Germinal center (tissue), 1 donor: ENCODE results near the gene NTSR2.

Experiments
- DNase-seq: peaks from one replicate; pipeline ENCODE4 v3.0.0; 2012; ENCODE audit warnings: mixed read lengths, low spot score

NTSR2 gene

GRCh38 chr2:11628675-11629074 is 41.3 kb downstream of the NTSR2 start:
- DNase-seq, result no peak

GRCh38 chr2:11625671-11626070 is 44.3 kb downstream of the NTSR2 start:
- no peak for DNase-seq

DNA sequence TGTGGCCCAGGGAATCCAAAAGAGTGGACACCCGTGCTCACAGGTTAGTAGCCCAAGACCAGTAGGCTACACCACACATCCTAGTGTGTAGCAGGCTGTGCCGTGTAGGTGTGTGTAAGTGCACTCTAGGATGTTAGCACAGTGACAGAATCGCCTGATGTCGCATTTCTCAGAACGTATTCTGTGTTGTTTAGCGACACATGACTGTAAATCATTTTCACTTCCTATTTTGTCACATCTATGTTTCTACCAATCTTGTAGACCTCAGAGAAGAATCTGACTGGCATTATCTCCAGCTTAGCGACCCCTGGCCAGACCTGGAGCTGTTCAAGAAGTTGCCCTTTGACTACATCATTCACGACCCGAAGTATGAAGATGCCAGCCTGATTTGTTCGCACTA is 45.1 kb downstream of the NTSR2 start:
- no peak for DNase-seq

DNA sequence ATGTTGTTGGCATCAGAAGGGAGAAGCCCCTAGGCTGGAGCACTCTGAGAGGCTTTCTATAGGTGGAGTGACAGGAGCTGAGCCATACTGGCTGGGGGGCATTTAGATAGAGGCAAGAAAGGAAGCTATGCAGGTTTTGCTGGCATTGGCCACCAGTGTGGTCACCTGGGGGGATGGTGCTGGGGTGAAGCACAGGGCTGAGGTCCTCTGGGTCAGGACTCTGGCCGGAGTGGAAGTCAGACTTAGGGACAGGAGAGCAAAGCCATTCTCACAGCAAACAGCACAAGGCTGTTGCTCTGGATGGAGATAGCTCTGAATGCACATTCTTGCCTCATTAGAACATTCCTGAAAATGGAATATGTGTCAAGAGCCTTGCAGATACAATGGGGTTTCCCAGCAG is 47.4 kb downstream of the NTSR2 start:
- DNase-seq, result no peak

GRCh38 chr2:11621410-11621809 is 48.6 kb downstream of the NTSR2 start:
- no peak for DNase-seq

DNA sequence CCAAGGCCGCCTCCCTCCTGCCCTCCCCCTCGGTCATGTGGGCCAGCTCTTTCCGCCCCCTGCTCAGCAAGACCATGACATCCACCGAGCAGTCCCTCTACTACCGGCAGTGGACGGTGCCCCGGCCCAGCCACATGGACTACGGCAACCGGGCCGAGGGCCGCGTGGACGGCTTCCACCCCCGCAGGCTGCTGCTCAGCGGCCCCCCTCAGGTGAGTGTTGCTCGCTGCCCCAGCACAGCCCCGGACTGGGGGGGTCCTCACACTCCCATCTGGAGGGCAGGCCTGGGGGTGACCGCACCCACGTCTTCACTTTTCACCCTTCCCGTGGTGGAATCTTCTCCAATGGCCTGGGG is 51.3 kb downstream of the NTSR2 start:
- DNase-seq, result no peak

GRCh38 chr2:11617984-11618707 is 51.8 kb downstream of the NTSR2 start:
- DNase-seq, result no peak

GRCh38 chr2:11617527-11617926 is 52.5 kb downstream of the NTSR2 start:
- DNase-seq, result no peak

- DNase-seq, result no peak
These were observed 53.1 kb downstream of the NTSR2 start for GRCh38 chr2:11616851-11617415.

DNA sequence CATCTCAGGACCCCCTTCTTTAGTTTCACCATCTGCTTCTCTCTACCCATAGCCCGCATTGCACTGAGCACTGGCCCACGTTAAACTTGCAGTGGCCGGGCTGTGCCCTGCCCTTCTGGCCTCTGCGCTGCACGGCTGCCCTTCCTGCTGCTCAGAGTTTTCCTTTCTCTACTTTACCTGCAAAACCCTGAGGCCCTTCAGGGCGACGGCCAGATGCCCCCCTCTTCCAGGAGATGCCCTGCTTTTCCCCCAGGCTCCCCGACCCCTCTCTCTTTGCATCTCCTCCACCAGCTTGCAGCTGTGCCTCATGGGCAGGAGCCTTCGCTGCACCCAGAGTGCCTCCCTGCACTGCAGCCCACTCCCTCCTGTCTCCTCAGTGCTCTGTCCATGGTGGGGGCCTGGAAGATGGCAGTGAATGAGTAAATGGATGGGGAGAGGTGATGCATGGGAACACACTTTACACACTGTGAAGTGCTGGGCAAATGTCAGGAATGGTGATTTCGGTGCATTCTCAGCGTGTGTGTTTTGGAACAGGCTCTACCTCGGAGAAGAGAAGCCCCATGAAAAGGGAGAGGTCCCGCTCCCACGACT is 53.8 kb downstream of the NTSR2 start:
- DNase-seq, result no peak

DNA sequence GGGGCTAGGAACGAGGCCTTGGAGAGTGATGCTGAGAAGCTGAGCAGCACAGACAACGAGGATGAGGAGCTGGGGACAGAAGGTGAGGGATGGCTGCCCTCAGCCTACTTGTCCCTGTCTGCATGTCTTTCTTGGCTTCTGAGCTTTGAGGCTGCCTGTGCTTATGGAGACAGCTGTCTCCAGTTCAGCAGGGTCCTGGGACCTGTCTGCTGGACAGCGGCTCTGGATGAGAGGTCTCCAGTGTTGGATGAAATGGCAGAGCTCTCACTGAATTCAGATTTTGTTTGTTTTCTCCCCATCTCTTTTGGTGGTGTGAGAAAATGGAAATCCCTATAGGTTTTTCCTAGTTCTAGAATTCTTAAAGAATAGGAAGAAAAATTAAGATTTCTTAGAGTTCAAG is 54.8 kb downstream of the NTSR2 start:
- DNase-seq, result no peak

GRCh38 chr2:11613297-11613696 is 56.7 kb downstream of the NTSR2 start:
- DNase-seq, result no peak

DNA sequence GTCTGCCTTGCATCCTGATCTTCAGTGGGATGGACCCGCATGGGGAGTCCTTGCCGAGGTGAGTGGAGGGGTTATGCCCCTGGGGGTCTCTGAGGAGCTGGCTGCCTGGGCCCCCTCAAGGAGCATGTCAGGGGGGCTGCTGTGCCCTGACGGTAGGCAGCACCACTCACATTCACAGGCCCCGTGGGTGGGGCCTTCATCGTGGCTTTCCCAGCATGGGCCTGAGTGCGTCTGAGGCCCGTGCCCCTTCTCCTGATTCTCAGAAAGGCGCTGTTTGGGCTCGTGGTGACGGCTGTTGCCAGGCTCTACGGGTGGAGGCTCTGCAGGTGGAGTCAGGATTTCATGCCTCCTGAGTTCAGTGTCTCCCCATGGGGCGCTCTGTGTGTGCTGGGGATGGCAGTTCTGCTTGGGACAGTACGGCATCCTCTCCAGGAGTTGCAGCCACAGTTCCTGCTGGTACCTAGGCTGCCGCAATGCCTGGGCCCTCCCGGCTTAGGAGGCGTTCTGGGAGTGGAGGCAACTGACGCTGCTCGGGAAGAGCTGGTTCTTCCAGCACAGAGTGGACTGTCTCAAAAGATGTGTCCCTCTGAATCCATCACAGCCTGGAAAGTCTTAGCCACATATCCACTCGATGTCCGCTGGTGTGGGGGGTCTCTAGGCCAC is 57.3 kb downstream of the NTSR2 start:
- DNase-seq, result no peak

- no peak for DNase-seq
These were observed 58.7 kb downstream of the NTSR2 start for GRCh38 chr2:11611251-11611650.

- DNase-seq, result no peak
These were observed 59.3 kb downstream of the NTSR2 start for GRCh38 chr2:11610624-11611242.
